NCI-H2081 treated with DMSO at 0.1 percent for 48 hours (cell line): ENCODE results near the gene MAN2B2.

Source experiments
- DNase-seq: peaks from one replicate; lab custom pipeline; 2025; lab: John Stamatoyannopoulos, UW

MAN2B2 gene

GRCh38 chr4:6546681-6547447 lies 28.1 kb upstream of the MAN2B2 start:
- no peak for DNase-seq

DNA sequence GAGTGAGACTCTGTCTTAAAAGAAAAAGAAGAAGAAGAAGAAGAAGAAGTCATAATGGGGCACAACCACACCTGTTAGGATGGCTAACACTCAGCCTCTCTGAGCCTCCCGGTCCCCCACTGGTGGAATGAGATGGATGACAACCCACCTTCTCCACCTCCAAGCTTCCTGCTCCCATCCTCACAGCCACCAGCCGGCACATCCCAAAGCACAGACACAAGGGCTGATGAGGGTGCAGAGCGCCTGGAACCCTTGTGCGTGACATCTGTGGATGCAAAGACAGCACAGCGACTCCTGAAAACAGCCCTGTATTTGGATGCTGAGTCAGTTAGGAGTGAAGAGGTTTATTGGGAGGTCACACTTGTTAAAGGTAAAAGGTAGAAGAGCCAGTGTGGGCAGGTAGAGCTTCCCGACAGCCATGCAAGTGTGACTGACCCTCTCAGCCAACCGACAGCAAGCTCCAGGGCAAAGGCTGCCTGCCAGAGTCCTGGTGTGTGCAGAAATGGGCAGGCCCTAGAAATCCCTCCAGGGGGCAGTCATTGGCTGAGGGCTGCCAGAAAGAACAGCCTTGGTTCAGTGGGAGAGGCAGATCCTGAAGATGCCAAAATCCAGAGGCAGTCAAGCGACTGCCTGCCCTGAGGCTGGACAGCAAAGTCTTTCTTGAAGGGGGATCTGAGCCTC lies 26.6 kb upstream of the MAN2B2 start:
- no peak for DNase-seq

DNA sequence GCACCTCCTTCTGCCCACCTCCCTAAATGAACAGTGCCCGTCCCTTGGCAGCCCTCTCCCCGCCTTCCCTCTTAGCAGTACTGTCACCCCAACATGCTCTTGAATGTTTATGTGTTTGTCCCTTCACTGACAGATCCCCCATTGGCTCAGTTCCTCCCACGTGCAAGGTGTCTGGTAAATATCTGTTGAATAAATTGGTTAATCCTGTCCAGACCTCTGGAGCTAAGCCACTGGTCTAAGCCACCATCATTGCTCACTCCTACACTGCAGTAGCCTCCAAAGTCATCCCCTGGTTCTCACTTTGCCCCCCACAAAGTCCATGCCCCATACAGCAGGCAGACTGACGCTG lies 26.1 kb upstream of the MAN2B2 start:
- DNase-seq = no peak

DNA sequence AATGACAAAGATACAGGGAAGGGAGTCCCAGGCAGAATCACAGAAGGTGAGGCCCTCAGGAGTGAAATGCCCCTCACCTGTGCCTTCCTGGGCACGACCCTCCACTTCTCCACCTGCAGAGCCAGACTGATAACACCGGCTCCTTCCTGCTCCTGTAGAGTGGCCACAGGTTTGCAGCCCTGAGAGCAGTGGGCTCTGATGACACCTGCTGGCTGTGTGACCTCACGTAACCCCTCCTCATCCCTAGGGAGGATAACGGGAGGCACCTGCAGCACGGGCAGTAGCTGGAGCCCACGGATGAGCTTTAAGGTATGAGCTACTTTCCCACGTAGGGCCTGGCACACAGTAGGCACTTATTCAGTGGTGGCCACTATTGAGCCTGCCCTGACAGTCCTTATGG lies 25.5 kb upstream of the MAN2B2 start:
- no peak for DNase-seq

- no peak for DNase-seq
Observed at GRCh38 chr4:6549890-6550620, 24.9 kb upstream of the MAN2B2 start.

- DNase-seq = no peak
Observed at GRCh38 chr4:6550821-6551220, 24.2 kb upstream of the MAN2B2 start.

GRCh38 chr4:6551660-6552059 lies 23.3 kb upstream of the MAN2B2 start:
- no peak for DNase-seq

GRCh38 chr4:6555519-6555918 lies 19.5 kb upstream of the MAN2B2 start:
- no peak for DNase-seq

- DNase-seq = no peak
Observed at GRCh38 chr4:6556263-6556662, 18.7 kb upstream of the MAN2B2 start.

GRCh38 chr4:6557185-6557584 lies 17.8 kb upstream of the MAN2B2 start:
- no peak for DNase-seq

DNA sequence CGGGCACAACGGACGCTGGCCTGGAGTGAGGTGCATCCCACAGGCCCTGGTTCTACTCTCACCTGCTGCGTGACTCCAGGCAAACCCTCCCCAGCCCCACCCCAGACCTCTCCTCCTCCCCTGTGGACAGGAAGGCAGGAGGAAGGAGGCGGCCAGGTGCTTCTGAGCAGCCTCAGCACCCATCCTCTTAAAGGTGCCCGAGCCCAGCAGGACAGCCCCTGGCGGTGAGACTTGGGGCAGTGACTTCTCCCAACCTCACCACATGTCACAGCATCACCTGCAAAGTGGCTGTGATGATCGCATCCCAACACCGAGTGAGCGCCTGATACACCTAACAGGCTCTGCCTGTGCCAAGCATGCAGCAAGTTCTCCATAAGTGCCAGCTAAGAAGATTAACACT lies 17.1 kb upstream of the MAN2B2 start:
- no peak for DNase-seq

GRCh38 chr4:6560416-6561172 lies 14.4 kb upstream of the MAN2B2 start:
- DNase-seq = no peak

DNA sequence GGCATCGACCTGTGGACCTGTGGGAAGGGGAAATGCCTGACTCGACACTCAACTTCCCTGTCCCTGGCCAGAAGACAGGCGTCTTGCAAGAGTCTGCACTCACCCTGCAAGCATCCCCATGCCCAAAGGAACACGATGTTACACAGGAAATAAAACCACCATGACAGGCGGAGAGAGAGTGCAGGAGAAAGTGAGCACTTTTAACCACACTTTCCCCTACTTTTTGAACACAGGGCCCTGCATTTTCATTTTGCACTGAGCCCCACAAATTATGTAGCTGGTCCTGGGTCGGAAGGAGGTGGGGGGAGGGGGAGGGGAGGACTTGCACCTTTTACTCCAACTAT lies 13.8 kb upstream of the MAN2B2 start:
- no peak for DNase-seq

DNA sequence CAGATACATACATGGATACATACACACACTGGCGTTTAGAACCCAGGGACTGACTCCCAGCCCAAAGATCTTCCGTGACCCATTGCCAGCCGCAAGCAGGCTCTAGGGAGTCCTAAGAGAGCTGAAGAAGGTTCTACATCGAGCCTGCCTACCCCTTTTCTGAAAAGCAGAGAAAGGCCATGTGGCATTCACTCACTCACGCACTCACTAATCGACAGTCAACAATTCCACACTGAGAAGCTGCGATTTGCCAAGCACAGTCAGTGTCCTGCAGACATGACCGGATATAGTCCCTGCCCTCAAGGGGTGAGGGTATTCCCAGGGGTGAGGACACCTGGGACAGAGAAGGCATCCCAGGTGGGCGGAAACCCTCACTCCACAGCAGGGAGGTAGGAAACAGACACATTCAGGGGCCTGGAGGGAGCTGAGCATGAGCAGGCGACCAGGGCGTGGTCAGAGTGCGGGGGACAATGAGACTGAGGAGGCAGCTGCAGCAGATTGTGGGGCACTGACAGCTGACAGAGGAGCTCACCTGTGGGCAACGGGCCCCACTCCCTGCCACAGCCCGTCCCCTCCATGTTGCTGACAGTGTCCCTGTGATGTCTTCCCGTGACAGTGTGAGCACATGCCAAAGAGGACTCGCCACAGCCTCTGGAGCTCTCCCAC lies 13.2 kb upstream of the MAN2B2 start:
- no peak for DNase-seq

- no peak for DNase-seq
Observed at GRCh38 chr4:6562931-6563901, 11.8 kb upstream of the MAN2B2 start.

DNA sequence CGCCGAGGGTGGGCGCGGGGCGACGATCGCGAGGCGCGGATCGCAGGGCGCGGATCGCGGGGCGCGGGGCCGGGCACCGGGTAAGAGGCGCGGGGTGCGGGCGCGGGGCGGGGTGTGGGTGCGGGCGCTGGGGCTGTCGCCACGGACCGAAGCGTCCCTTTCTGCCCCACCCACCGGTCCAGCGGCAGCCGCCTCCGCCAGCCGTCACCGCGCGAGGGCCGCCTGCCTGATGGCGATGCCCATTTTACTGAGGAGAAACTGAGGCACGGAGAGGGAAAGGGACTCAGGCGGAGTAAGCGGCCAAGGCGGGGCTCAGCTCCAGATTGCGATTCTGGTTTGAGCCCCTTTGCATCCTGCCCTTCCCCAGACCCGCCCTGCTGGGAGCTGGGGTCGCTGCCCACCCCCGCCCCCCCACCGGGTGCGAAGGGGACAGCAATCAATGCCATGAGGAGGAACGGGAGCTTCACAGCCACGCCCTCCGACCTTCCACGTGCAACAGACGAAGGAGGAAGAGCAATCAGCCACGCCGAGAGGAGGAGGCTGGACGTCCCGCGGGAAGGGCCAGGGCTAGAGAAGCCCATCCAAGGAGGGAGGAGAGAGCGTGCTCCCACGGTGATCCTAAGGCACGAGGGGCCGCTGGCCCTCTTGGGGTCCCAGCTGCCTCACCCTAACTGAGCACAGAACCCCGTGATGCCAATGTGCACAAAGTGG lies 10.9 kb upstream of the MAN2B2 start:
- no peak for DNase-seq

- no peak for DNase-seq
Observed at GRCh38 chr4:6565691-6566390, 9.1 kb upstream of the MAN2B2 start.

- no peak for DNase-seq
Observed at GRCh38 chr4:6566391-6567190, 8.4 kb upstream of the MAN2B2 start.

GRCh38 chr4:6567218-6567617 lies 7.8 kb upstream of the MAN2B2 start:
- DNase-seq = no peak
